ENCODE data around the gene RNF182.
"Not testable (repeated sequence)": the region's sequence is repeated elsewhere in the genome, so short reads cannot be mapped to it uniquely, and the experiment has no call there.

RNF182 gene

GRCh38 chr6:13917141-13917540 is 7.6 kb upstream of the RNF182 start:
- DNase-seq (ENCODE audit: low read depth in 2 of 2) = no peak

GRCh38 chr6:13918686-13919250 is 6.0 kb upstream of the RNF182 start:
- DNase-seq (ENCODE audit: low read depth in 2 of 2) = no peak

DNA sequence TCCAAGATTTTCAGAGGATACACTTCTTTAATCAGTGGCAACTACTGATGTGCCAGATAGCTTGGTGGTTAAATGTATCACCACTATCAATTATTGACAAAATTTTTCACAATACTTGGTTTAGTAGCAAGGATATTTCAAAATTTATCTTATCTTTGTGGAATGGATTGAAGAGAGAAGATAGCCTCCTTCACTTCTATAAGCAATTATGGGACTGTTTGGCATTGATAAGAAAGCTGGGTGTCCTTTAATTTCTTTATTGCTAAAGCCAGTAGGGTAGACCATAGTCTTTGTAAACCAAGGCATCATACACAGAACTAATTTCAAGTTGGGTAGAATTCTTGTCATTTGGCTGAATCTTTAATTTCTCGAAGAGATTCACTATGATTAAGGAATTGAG is 4.9 kb upstream of the RNF182 start:
- DNase-seq (ENCODE audit: low read depth in 2 of 2) = no peak

- no peak for DNase-seq (ENCODE audit: low read depth in 2 of 2)
Measured at GRCh38 chr6:13920552-13920951, 4.2 kb upstream of the RNF182 start.

- DNase-seq (ENCODE audit: low read depth in 2 of 2) = no peak
Measured at GRCh38 chr6:13922750-13923149, 2.0 kb upstream of the RNF182 start.

DNA sequence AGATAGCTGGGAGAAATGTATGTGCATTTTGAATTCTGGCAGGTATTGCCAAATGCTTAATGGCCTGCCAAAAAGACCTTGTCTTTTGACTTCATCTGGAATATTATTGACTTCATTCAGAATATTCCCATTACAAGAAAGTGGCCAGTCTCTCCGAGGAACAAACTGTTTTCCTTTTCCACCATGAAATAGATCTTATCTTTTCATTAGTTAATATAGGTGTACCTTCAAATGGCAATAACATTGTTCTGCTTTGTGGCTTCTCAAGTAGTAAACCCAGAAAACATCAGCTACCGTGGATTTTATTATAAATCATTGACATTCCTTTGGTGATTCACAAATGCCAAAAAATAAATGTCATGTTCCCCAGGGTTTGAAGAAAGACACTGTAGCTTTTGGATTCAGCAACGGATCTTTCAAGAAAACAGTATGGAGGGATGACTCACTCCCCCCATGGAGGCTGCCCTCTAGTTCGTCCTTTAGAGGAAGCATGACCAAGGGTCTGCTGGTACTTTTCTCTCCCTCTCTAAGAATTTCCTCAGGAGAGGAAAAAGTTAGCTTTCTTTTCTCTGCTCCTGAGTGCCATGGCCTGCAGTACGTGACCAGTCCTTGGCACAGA is 1.1 kb upstream of the RNF182 start:
- no peak for DNase-seq (ENCODE audit: low read depth in 2 of 2)

- no peak for DNase-seq (ENCODE audit: low read depth in 2 of 2)
Measured at GRCh38 chr6:13924146-13924948, 405 bp upstream of the RNF182 start.

DNA sequence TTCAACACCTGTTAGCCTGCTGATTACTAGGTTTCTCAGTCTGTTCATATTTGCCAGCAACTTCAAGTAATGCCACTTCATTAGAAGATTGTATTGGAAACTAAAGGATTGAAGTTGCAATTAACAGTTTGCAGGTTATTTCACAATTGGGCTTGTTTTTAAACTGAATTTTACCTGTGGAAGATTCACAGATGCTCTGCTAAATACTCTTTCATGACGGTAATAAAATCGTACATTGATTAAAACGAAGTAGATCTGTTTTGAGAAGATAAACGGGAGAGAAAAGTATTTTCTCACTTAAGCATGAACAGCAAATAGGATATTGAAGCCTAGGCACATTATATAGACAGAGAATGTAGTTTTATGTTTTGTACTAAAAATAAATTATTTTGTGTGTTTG is 1.6 kb downstream of the RNF182 start:
- DNase-seq (ENCODE audit: low read depth in 2 of 2) = no peak

GRCh38 chr6:13927203-13927602 is 2.5 kb downstream of the RNF182 start:
- no peak for DNase-seq (ENCODE audit: low read depth in 2 of 2)

DNA sequence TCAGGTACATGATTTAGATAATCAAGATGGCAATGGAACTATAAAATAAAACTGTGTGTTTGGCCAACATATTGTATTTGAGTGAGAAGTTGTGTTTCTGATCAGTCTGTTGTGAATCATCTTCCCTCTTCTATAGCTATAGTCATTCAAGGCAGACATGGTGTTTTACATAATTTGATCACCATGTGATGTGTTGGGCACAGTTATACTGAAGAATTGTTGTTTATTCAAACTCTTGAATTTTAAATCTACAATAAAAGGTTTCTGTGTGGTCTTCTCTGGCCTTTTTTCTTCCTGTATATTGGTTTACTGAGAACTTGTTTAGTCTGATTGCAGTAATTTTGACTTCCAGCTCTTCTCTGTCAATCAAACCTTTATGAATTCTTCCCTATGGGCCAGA is 4.4 kb downstream of the RNF182 start:
- no peak for DNase-seq (ENCODE audit: low read depth in 2 of 2)

DNA sequence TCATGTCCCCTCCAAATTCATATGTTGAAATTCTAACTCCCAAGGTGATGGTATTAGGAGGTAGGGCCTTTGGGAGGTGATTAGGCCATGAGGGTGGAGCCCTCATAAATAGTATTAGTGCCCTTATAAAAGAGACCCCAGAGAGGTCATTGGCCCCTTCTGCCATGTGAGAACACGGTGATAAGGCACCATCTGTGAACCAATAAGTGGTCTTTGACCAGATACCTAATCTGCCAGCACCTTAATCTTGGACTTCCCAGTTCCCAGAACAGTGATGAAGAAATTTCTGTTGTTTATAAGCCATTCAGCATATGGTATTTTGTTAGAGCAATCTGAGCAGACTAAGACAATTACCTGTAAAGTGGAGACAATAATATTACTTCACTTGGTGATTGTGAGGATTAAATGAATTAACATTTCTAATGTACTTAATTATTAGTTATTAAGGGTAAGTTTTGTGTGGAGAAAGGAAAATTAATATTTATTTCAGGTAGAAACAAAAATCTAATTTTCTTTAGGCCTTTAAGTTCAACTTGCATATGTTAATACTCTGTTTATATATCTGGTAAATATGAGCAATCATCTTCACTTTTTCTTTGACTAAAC is 7.1 kb downstream of the RNF182 start:
- no peak for DNase-seq (ENCODE audit: low read depth in 2 of 2)

- no peak for DNase-seq (ENCODE audit: low read depth in 2 of 2)
Measured at GRCh38 chr6:13932785-13933184, 8.0 kb downstream of the RNF182 start.

GRCh38 chr6:13934721-13935120 is 10.0 kb downstream of the RNF182 start:
- DNase-seq (ENCODE audit: low read depth in 2 of 2) = no peak

- no peak for DNase-seq (ENCODE audit: low read depth in 2 of 2)
Measured at GRCh38 chr6:13935190-13935880, 10.6 kb downstream of the RNF182 start.

GRCh38 chr6:13935881-13936261 is 11.1 kb downstream of the RNF182 start:
- DNase-seq (ENCODE audit: low read depth in 2 of 2) = not testable (repeated sequence)

GRCh38 chr6:13941902-13942301 is 17.1 kb downstream of the RNF182 start:
- no peak for DNase-seq (ENCODE audit: low read depth in 2 of 2)

DNA sequence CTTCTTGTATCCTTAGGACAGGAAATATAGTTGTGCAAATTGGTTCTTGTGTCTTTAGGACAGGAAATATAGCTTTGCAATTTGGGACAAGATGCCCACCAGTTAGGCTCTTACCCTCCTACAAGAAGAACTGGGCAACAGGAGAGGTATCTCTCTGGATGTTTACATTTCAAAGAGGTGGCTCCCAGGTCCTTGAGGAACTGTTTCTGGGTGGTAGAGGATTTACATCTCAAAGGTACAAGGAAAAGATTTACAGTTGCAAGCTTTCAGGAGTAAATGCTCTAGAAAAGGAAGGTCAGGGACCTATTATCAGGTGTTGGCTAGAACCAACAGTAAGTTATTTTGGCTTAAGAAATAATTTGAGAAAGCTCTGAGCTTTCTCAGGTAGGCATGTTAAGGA is 19.2 kb downstream of the RNF182 start:
- DNase-seq (ENCODE audit: low read depth in 2 of 2) = no peak

GRCh38 chr6:13946506-13946905 is 21.8 kb downstream of the RNF182 start:
- DNase-seq (ENCODE audit: low read depth in 2 of 2) = no peak

GRCh38 chr6:13947611-13948178 is 22.9 kb downstream of the RNF182 start:
- DNase-seq (ENCODE audit: low read depth in 2 of 2) = no peak

DNA sequence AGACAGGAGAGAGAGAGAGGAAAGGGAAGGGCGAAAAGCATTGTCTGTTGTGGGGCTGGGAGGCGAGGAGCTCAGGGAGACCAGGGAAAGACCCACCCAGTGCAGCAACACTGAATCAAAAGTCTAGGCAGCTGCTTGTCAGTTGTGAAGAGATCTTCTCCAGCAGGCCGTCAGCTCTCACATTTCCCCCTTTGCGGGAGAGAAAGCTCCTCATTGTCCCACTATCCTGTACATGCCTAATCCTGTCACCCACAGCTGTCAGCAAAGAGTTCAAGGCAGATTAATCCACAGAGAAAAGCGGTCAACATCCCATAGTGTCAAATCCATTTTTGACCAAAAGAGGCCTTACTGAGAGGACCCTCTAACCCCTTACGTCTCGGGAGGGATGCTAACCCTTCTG is 27.3 kb downstream of the RNF182 start:
- DNase-seq (ENCODE audit: low read depth in 2 of 2) = no peak

- no peak for DNase-seq (ENCODE audit: low read depth in 2 of 2)
Measured at GRCh38 chr6:13953061-13953705, 28.4 kb downstream of the RNF182 start.
